DMS114 treated with DMSO at 0.1 percent for 48 hours (cell line): Measurements from ENCODE around the gene PPIL6.

Experiments used
- DNase-seq: peaks from one replicate; lab custom pipeline; 2025; ENCODE audit not compliant: unreplicated experiment; lab: John Stamatoyannopoulos, UW

Gene PPIL6

GRCh38 chr6:109440331-109441068 lies at the start of gene PPIL6, which contains the start of gene SMPD2:
PPIL6 (minus strand) TSS chr6:109440628; CDS start chr6:109440590, 38 bp downstream.
SMPD2 (plus strand) TSS chr6:109440724; CDS start chr6:109441122, 398 bp downstream.
- peak; percentile 59 for DNase-seq

- DNase-seq: no peak
Observed at GRCh38 chr6:109488001-109488400, 47.6 kb upstream of the PPIL6 start.

- no peak for DNase-seq
Observed at GRCh38 chr6:109486068-109486467, 45.6 kb upstream of the PPIL6 start.

GRCh38 chr6:109485266-109485935 lies 45.0 kb upstream of the PPIL6 start:
- DNase-seq: no peak

GRCh38 chr6:109484122-109484521 lies 43.7 kb upstream of the PPIL6 start:
- no peak for DNase-seq

GRCh38 chr6:109483735-109484057 lies 43.3 kb upstream of the PPIL6 start:
- DNase-seq: no peak

- peak; percentile 66 for DNase-seq
Observed at GRCh38 chr6:109482905-109483734, 42.7 kb upstream of the PPIL6 start, which contains the start of gene ZBTB24. ZBTB24 (minus strand) TSS chr6:109483219; CDS start chr6:109482026, 1,193 bp downstream.

GRCh38 chr6:109480993-109481480 lies 40.6 kb upstream of the PPIL6 start:
- no peak for DNase-seq

- DNase-seq: no peak
Observed at GRCh38 chr6:109478841-109479624, 38.6 kb upstream of the PPIL6 start.

- DNase-seq: no peak
Observed at GRCh38 chr6:109478222-109478805, 37.9 kb upstream of the PPIL6 start.

GRCh38 chr6:109477725-109478124 lies 37.3 kb upstream of the PPIL6 start:
- DNase-seq: no peak

GRCh38 chr6:109477184-109477583 lies 36.8 kb upstream of the PPIL6 start:
- DNase-seq: no peak

- no peak for DNase-seq
Observed at GRCh38 chr6:109475625-109476024, 35.2 kb upstream of the PPIL6 start.

GRCh38 chr6:109474995-109475394 lies 34.6 kb upstream of the PPIL6 start:
- DNase-seq: no peak

GRCh38 chr6:109473120-109473519 lies 32.7 kb upstream of the PPIL6 start:
- no peak for DNase-seq

GRCh38 chr6:109472132-109472995 lies 31.9 kb upstream of the PPIL6 start:
- no peak for DNase-seq

GRCh38 chr6:109471105-109471810 lies 30.8 kb upstream of the PPIL6 start:
- DNase-seq: no peak

GRCh38 chr6:109469591-109470189 lies 29.3 kb upstream of the PPIL6 start:
- no peak for DNase-seq
